GM19467 (cell line): ENCODE data around the gene SLC35F4.
"Not testable (repeated sequence)": the region's sequence is repeated elsewhere in the genome, so short reads cannot be mapped to it uniquely, and the experiment has no call there.

Experiments
- ATAC-seq: cut with Tn5 transposase; IDR thresholded peaks from one replicate; pipeline ENCODE4 v1.9.1; 2021; ENCODE audit warnings: mild to moderate bottlenecking, moderate library complexity; ENCODE audit not compliant: unreplicated experiment

Gene SLC35F4

GRCh38 chr14:57732463-57733285, 133.2 kb downstream of the SLC35F4 start:
- ATAC-seq: no peak

- ATAC-seq: no peak
Measured at GRCh38 chr14:57729208-57730187, 136.4 kb downstream of the SLC35F4 start.

- no peak for ATAC-seq
Measured at GRCh38 chr14:57725399-57726077, 140.4 kb downstream of the SLC35F4 start.

- not testable (repeated sequence) for ATAC-seq
Measured at GRCh38 chr14:57722141-57722540, 143.8 kb downstream of the SLC35F4 start.

GRCh38 chr14:57714487-57714931, 151.4 kb downstream of the SLC35F4 start:
- ATAC-seq: no peak

- ATAC-seq: no peak
Measured at GRCh38 chr14:57712698-57713097, 153.2 kb downstream of the SLC35F4 start.

- no peak for ATAC-seq
Measured at GRCh38 chr14:57712102-57712501, 153.8 kb downstream of the SLC35F4 start.

- no peak for ATAC-seq
Measured at GRCh38 chr14:57709909-57710308, 156.0 kb downstream of the SLC35F4 start.

- not testable (repeated sequence) for ATAC-seq
Measured at GRCh38 chr14:57709086-57709485, 156.8 kb downstream of the SLC35F4 start.

- no peak for ATAC-seq
Measured at GRCh38 chr14:57707219-57707618, 158.7 kb downstream of the SLC35F4 start.

GRCh38 chr14:57704763-57705162, 161.1 kb downstream of the SLC35F4 start:
- ATAC-seq: no peak

- no peak for ATAC-seq
Measured at GRCh38 chr14:57699947-57700346, 165.9 kb downstream of the SLC35F4 start.

- ATAC-seq: no peak
Measured at GRCh38 chr14:57692671-57693070, 173.2 kb downstream of the SLC35F4 start.

- no peak for ATAC-seq
Measured at GRCh38 chr14:57687416-57687815, 178.5 kb downstream of the SLC35F4 start.

- no peak for ATAC-seq
Measured at GRCh38 chr14:57686304-57686703, 179.6 kb downstream of the SLC35F4 start.

GRCh38 chr14:57671021-57671420, 194.9 kb downstream of the SLC35F4 start:
- no peak for ATAC-seq

- ATAC-seq: no peak
Measured at GRCh38 chr14:57660208-57660607, 205.7 kb downstream of the SLC35F4 start.

GRCh38 chr14:57659052-57659451, 206.8 kb downstream of the SLC35F4 start:
- ATAC-seq: no peak

- ATAC-seq: no peak
Measured at GRCh38 chr14:57657487-57657886, 208.4 kb downstream of the SLC35F4 start.

- no peak for ATAC-seq
Measured at GRCh38 chr14:57656853-57657252, 209.0 kb downstream of the SLC35F4 start.

GRCh38 chr14:57652769-57653168, 213.1 kb downstream of the SLC35F4 start:
- no peak for ATAC-seq
